DMS153 treated with DMSO at 0.1 percent for 48 hours (cell line): ENCODE results near the gene INSYN2B.

Experiments
- DNase-seq: peaks from one replicate; lab custom pipeline; 2025; ENCODE audit not compliant: unreplicated experiment; lab: John Stamatoyannopoulos, UW

Gene INSYN2B

DNA sequence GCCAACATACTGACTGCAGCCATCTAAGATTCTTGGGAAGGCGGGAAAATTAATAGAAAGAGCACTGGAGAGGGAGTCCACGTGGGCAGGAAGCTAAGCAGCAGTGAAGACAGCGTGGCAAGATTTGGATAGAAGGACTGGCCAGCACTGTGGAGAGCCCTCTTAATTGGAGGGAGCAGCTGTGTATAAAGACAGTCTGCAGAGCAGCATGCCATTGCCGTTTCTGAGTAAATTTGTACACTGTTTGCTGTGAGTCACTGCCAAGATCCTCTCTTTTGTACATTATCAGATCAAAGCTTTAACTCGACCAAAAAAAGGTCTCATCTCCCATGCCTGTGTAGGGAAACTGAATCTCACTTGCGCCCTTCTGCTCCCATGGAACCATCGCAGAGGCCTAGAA, 45.3 kb downstream of the INSYN2B start:
- DNase-seq: no peak

DNA sequence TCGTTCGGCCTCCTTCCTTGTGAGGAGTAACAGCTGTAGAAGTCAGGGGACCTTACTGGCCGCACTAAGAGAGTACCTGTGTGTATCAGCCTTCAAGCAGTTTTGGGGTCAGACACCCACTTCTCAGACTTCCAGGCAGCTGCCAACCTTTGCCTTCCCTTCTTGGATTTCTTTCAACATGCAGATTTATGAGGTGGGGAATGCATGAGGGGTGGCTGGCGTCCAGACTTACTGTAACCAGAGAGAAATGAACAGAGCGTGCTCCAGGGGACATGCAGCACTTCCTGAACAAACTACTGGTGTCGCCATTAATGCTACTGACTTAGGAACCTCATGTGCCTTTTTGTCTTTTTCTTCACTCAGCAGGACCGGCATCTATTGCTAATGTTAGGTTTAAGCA, 46.7 kb downstream of the INSYN2B start:
- DNase-seq: no peak

DNA sequence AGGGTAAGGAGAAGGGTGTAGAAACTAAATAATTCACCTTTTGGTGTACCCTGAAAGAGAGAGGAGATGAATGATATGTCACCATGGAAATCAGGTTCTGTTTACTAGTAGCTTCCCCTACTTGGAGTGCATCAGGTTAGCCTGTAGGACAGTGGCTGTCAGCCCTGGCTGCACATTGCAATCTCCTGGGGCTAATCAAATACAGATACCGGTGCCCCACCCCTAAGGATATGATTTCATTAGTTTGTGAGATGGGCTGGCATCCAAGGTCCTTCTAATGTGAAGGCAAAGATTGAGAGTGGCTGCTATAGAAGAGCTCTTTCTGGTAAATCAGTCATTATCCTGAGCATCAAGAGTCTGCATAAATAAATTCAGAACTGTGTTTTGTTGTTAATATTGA, 47.2 kb downstream of the INSYN2B start:
- no peak for DNase-seq

DNA sequence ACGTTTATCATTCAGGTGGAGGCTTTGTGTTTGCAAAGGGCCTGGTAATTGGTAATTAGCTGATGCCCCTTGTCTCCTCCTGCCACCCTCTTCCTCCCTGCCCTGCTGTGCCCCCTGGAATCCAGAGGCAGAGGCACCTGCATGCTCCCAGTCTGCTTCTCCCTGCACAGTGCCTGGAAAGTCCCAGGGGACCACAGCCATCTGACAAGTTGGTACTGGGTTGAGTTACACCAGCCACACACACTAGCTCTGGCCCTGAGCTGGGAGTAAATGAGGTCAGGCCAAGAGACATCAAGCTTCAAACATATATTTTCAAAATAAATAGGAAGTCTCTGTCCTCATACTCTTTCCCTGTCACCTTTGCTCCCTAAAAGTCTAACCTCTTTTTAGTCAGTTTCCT, 56.3 kb downstream of the INSYN2B start:
- DNase-seq: no peak

GRCh38 chr5:169922474-169922873, 57.8 kb downstream of the INSYN2B start:
- no peak for DNase-seq

GRCh38 chr5:169921949-169922348, 58.3 kb downstream of the INSYN2B start:
- DNase-seq: no peak

GRCh38 chr5:169921384-169921783, 58.9 kb downstream of the INSYN2B start:
- no peak for DNase-seq

DNA sequence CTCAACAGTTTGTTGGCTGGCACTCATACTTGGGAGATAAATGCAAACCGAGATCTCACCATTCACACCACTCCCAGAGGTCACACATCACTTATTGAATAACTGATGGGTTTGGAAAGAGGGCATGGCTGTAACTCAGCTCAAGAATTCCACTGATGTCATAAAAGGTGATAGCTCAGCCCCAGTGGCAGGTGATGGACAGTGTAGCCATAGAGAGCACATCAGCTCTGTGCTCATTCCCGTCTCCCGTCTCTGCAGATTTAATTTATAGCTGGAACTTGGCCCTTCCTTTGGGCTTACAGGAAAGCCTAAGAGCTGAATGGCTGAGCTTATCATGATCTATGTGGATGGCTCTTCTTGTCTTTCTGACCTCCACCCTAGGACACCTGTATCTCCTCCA, 59.8 kb downstream of the INSYN2B start:
- DNase-seq: no peak

DNA sequence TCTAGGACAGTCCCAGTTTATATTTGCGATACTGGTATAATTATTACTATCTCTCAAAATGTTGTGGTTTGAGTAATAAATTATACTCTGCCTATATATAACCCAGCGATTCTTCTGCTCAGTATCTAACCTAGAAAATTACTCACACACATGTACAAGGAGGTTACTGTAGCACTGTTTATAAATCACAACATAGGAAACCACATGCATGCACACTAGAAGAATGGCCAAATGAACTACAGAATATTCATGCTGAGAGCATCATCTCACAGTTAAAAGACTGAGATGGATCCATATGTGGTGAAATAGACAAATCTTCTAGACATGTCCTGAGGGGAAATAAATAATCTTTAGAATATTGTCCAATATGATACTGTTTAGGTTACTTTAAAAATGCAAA, 62.1 kb downstream of the INSYN2B start:
- DNase-seq: no peak

- no peak for DNase-seq
Observed at GRCh38 chr5:169917500-169917899, 62.8 kb downstream of the INSYN2B start.

- DNase-seq: no peak
Observed at GRCh38 chr5:169914766-169915165, 65.5 kb downstream of the INSYN2B start.

DNA sequence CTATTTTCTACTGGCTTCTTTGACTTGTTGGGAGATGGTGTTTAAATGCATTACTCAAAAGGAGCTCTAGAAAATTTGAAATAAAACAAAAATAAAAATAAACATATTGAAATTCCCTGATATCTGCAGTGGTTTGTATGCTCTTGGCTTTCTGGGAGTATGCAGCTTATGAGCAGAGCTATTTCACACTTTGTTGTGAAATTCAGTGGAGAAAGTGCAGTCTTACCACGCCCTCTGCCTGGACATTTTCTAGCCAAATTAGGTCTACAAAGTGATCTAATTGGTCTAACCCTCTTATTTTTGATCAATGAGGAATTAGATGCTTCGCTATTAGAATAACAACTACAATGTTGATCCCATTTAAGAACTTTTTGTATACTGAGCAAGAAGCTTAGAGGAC, 66.8 kb downstream of the INSYN2B start:
- DNase-seq: no peak

DNA sequence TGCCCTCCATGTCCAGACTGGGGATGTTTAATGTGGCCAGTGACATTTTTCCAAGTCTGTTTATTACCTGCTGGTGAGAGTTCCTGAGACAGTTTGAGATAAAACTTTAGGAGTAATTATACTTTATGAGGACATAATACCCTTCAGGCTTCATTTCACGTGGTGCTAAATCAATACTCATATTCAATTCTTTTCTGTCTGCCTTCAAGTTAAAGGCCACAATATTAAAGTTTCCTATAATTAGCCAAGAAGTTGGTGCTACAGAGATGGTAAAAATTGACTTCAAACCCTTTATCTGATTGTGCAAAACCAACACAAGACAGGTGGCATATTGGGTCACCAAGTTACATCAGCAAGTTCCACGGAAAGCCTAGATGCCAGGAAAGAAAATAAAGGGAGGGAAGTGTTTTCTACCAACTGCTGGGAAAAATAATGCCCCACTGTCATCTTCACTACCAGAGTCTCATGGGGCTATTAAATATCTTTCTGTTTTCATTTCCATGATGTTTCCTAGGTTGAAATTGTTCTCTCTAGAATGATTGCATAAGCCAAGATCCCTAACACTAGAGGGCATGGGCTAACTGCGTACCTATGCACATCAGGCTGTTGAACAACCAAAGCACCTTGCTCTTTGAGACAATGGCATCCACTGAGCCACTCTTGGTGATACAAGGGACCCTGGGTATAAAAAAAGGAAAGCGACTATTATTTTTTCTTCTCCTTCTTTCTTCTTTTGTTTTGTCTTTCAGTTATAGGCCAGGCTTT, 68.7 kb downstream of the INSYN2B start:
- no peak for DNase-seq

DNA sequence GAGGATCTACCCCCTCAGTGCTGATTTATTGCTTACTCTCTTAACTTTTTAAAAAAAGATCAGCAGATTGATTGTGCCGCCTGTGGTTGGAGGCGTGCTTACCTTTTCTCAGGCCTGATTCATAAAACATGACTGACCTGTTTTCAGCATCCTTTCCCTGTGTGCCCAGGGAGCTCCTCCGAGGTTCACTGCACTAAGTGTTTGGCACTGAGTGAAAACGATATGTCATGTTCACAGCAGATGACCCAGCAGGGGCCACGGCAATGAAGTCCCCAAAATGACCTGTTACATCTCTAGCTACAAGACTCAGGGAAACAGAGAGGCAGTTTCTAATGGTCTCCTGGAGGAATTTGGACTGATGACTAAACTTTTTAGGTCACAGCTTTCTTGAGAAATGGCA, 69.9 kb downstream of the INSYN2B start:
- DNase-seq: no peak

- no peak for DNase-seq
Observed at GRCh38 chr5:169909945-169910344, 70.3 kb downstream of the INSYN2B start.

GRCh38 chr5:169908864-169909263, 71.4 kb downstream of the INSYN2B start:
- no peak for DNase-seq

- no peak for DNase-seq
Observed at GRCh38 chr5:169906745-169907649, 73.3 kb downstream of the INSYN2B start.

DNA sequence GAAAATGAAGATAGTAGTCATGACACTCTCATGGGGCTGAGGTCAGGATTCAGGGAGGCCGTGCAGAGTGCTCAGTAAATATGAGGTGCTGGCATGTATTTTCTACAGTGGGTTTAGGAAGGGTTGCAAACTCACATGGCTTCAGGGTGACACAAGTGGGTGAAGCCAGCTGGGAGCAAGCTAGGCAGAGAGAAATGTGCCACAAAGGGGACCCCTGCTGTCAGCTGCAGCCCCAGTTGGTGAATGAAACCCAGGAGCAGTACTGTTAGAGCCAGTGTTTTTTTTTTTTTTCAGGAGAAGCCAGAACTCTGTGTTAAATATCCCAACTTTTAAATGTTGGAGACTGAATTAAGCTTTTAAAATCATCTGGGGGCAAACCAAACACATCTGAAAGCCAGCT, 75.3 kb downstream of the INSYN2B start:
- DNase-seq: no peak

GRCh38 chr5:169904508-169904907, 75.8 kb downstream of the INSYN2B start:
- DNase-seq: no peak

GRCh38 chr5:169904059-169904458, 76.2 kb downstream of the INSYN2B start:
- DNase-seq: no peak

DNA sequence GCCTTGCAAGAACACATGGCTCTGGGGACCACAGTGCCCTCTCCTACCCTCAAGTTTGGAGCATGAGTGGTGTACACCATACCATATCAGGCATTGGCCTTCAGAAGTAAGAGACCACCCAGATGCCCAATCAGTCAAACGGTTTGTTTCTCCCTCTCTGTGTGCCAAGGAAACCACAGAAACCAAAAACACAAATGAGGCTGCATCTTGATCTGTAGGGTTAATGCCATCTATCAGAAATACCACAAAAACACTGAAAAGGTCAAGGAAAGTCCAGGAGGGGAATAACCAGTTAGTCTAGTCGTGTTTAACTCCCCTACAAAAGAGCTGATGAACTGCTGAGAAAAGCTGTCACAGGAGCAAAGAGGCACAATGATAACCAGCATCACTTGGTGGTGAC, 78.4 kb downstream of the INSYN2B start:
- DNase-seq: no peak

- no peak for DNase-seq
Observed at GRCh38 chr5:169897481-169897880, 82.8 kb downstream of the INSYN2B start.
